GM12865 (cell line): ENCODE results near the gene EIF2S3B.
"Not testable (repeated sequence)": the region's sequence is repeated elsewhere in the genome, so short reads cannot be mapped to it uniquely, and the experiment has no call there.

ENCODE experiments used
- DNase-seq: peaks from one replicate; pipeline ENCODE4 v3.0.0; 2010; ENCODE audit warnings: low read depth
- H3K4me3 ChIP-seq: 2 replicates; pipeline ENCODE4 v1.5.1; 2011; ENCODE audit warnings: mild to moderate bottlenecking, low read depth, low read length, control low read depth
- CTCF ChIP-seq: IDR thresholded peaks from 2 replicates; pipeline ENCODE4 v1.5.1; 2011; ENCODE audit warnings: low read length, control low read depth, low read depth, inconsistent platforms; ENCODE audit not compliant: insufficient read depth; ENCODE audit errors: missing control alignments

Gene EIF2S3B

GRCh38 chr12:10505620-10506019, at the start of gene EIF2S3B:
EIF2S3B (plus strand) TSS chr12:10505890; CDS start chr12:10505903, 13 bp downstream.
- DNase-seq = no peak
- no peak within 1 kb of the TSS for H3K4me3 ChIP-seq
- no peak for TF ChIP-seq CTCF

GRCh38 chr12:10456856-10457255, 48.8 kb upstream of the EIF2S3B start:
- TF ChIP-seq CTCF = no peak
- no peak for DNase-seq
- H3K4me3 ChIP-seq = no peak overlapping the region

- TF ChIP-seq CTCF = no peak
- DNase-seq = no peak
- H3K4me3 ChIP-seq = no peak overlapping the region
These were observed 47.9 kb upstream of the EIF2S3B start for GRCh38 chr12:10457760-10458159.

GRCh38 chr12:10466311-10466710, 39.4 kb upstream of the EIF2S3B start:
- no peak overlapping the region for H3K4me3 ChIP-seq
- no peak for DNase-seq
- TF ChIP-seq CTCF = no peak

GRCh38 chr12:10469701-10470100, 36.0 kb upstream of the EIF2S3B start:
- no peak for TF ChIP-seq CTCF
- H3K4me3 ChIP-seq = no peak overlapping the region
- peak; percentile 31 for DNase-seq

GRCh38 chr12:10472808-10473207, 32.9 kb upstream of the EIF2S3B start:
- DNase-seq, H3K4me3 ChIP-seq: not testable (repeated sequence)

- not testable (repeated sequence) for H3K4me3 ChIP-seq, DNase-seq
These were observed 23.8 kb upstream of the EIF2S3B start for GRCh38 chr12:10481901-10482300.

- not testable (repeated sequence) for H3K4me3 ChIP-seq, DNase-seq
These were observed 18.4 kb upstream of the EIF2S3B start for GRCh38 chr12:10487328-10487727.

- H3K4me3 ChIP-seq = no peak overlapping the region
- DNase-seq = no peak
- TF ChIP-seq CTCF = no peak
These were observed 13.9 kb upstream of the EIF2S3B start for GRCh38 chr12:10491766-10492165.
